ENCODE data around the gene LIX1. TPM values are rescaled to one million over a fixed set of nuclear protein-coding genes. Genes with fewer than 3 reads are reported as not detected.
A peak's percentile ranks its signal among the peaks of the same experiment; 100 is the strongest.
"Not testable (repeated sequence)": the region's sequence is repeated elsewhere in the genome, so short reads cannot be mapped to it uniquely, and the experiment has no call there.

The LIX1 gene
- total and polyA plus RNA-seq, 5 donors from 2014 or later: not detected

- H3K27ac Mint-ChIP-seq; H3K9me3 ChIP-seq (ENCODE audit: control insufficient read depth in 2 of 2, low read length in 2 of 2); ATAC-seq (ENCODE audit: low read depth in 2 of 2); H3K27me3 ChIP-seq (ENCODE audit: control insufficient read depth, insufficient read depth, low read length); H3K9me3 Mint-ChIP-seq; DNase-seq; H3K27me3 Mint-ChIP-seq; H3K4me3 Mint-ChIP-seq; H3K4me3 ChIP-seq (ENCODE audit: low read depth, low read length); H3K27ac ChIP-seq (ENCODE audit: insufficient read depth, low read length, poor library complexity, severe bottlenecking): not testable (repeated sequence)
- Histone ChIP-seq H3K4me1 (ENCODE audit: control insufficient read depth, insufficient read depth, low read length, poor library complexity, severe bottlenecking) (peaks cover 24% of the 10 kb centered on the region), H3K36me3 (ENCODE audit: control insufficient read depth, insufficient read depth, low read length) (peaks cover 45% of the 10 kb centered on the region)
- peaks cover 34% of the 10 kb centered on the region for H3K36me3 Mint-ChIP-seq
- H3K4me1 Mint-ChIP-seq: peaks cover 13 to 44% (median 34%) of the 10 kb centered on the region in 4 donors
Observed at GRCh38 chr5:97179457-97179856, 37.0 kb upstream of the LIX1 start.

GRCh38 chr5:97172227-97172626 is 29.8 kb upstream of the LIX1 start:
- DNase-seq (no peak), ATAC-seq (ENCODE audit: low read depth in 2 of 2) (no peak)
- Histone ChIP-seq H3K9me3 (ENCODE audit: control insufficient read depth in 2 of 2, low read length in 2 of 2) (no peaks in the 10 kb centered on the region), H3K27ac (ENCODE audit: insufficient read depth, low read length, poor library complexity, severe bottlenecking) (no peak overlapping the region), H3K4me1 (ENCODE audit: control insufficient read depth, insufficient read depth, low read length, poor library complexity, severe bottlenecking) (peaks cover 6% of the 10 kb centered on the region), H3K4me3 (ENCODE audit: low read depth, low read length) (no peak overlapping the region), H3K27me3 (ENCODE audit: control insufficient read depth, insufficient read depth, low read length) (no peaks in the 10 kb centered on the region), H3K36me3 (ENCODE audit: control insufficient read depth, insufficient read depth, low read length) (peaks cover 91% of the 10 kb centered on the region)
- Mint-ChIP-seq H3K4me1 (peaks cover 29 to 49% (median 36%) of the 10 kb centered on the region in 4 donors), H3K9me3 (no peaks in the 10 kb centered on the region), H3K27ac (peak overlapping the region in 2 of 3 donors; percentile 54 to 70), H3K36me3 (peaks cover 39% of the 10 kb centered on the region), H3K4me3 (no peak overlapping the region), H3K27me3 (no peaks in the 10 kb centered on the region)

- peaks cover 11% of the 10 kb centered on the region for H3K4me1 ChIP-seq (ENCODE audit: control insufficient read depth, insufficient read depth, low read length, poor library complexity, severe bottlenecking)
- no peak overlapping the region for H3K4me3 ChIP-seq (ENCODE audit: low read depth, low read length)
- Mint-ChIP-seq H3K27me3 (no peaks in the 10 kb centered on the region), H3K36me3 (peaks cover 35% of the 10 kb centered on the region), H3K9me3 (no peaks in the 10 kb centered on the region), H3K4me1 (peaks cover 26 to 54% (median 38%) of the 10 kb centered on the region in 4 donors), H3K4me3 (no peak overlapping the region), H3K27ac (peak overlapping the region in 1 of 3 donors; percentile 70)
- H3K9me3 ChIP-seq (ENCODE audit: control insufficient read depth in 2 of 2, low read length in 2 of 2): no peaks in the 10 kb centered on the region
- H3K27me3 ChIP-seq (ENCODE audit: control insufficient read depth, insufficient read depth, low read length): no peaks in the 10 kb centered on the region
- no peak for ATAC-seq (ENCODE audit: low read depth in 2 of 2)
- H3K27ac ChIP-seq (ENCODE audit: insufficient read depth, low read length, poor library complexity, severe bottlenecking): no peak overlapping the region
- H3K36me3 ChIP-seq (ENCODE audit: control insufficient read depth, insufficient read depth, low read length): peaks cover 90% of the 10 kb centered on the region
- no peak for DNase-seq
Observed at GRCh38 chr5:97171703-97172102, 29.3 kb upstream of the LIX1 start.

GRCh38 chr5:97167435-97167834 is 25.0 kb upstream of the LIX1 start:
- Histone ChIP-seq H3K9me3 (ENCODE audit: control insufficient read depth in 2 of 2, low read length in 2 of 2) (no peaks in the 10 kb centered on the region), H3K27ac (ENCODE audit: insufficient read depth, low read length, poor library complexity, severe bottlenecking) (peak overlapping the region; percentile 58), H3K27me3 (ENCODE audit: control insufficient read depth, insufficient read depth, low read length) (no peaks in the 10 kb centered on the region), H3K36me3 (ENCODE audit: control insufficient read depth, insufficient read depth, low read length) (peaks cover 75% of the 10 kb centered on the region), H3K4me3 (ENCODE audit: low read depth, low read length) (peak overlapping the region; percentile 73), H3K4me1 (ENCODE audit: control insufficient read depth, insufficient read depth, low read length, poor library complexity, severe bottlenecking) (peaks cover 11% of the 10 kb centered on the region)
- H3K36me3 Mint-ChIP-seq: peaks cover 30% of the 10 kb centered on the region
- H3K4me3 Mint-ChIP-seq: peak overlapping the region; percentile 16 to 65 (median 36)
- ATAC-seq (ENCODE audit: low read depth in 2 of 2) (no peak), DNase-seq (peak in 1 of 3 donors; percentile 58)
- H3K27ac Mint-ChIP-seq: peak overlapping the region; percentile 64 to 89 (median 87)
- H3K9me3 Mint-ChIP-seq: no peaks in the 10 kb centered on the region
- peaks cover 27 to 69% (median 44%) of the 10 kb centered on the region in 4 donors for H3K4me1 Mint-ChIP-seq
- H3K27me3 Mint-ChIP-seq: no peaks in the 10 kb centered on the region

GRCh38 chr5:97165726-97166125 is 23.3 kb upstream of the LIX1 start:
- H3K4me3 Mint-ChIP-seq: no peak overlapping the region
- H3K9me3 Mint-ChIP-seq: no peaks in the 10 kb centered on the region
- Histone ChIP-seq H3K36me3 (ENCODE audit: control insufficient read depth, insufficient read depth, low read length) (peaks cover 66% of the 10 kb centered on the region), H3K27me3 (ENCODE audit: control insufficient read depth, insufficient read depth, low read length) (no peaks in the 10 kb centered on the region), H3K4me3 (ENCODE audit: low read depth, low read length) (no peak overlapping the region), H3K4me1 (ENCODE audit: control insufficient read depth, insufficient read depth, low read length, poor library complexity, severe bottlenecking) (peaks cover 11% of the 10 kb centered on the region), H3K27ac (ENCODE audit: insufficient read depth, low read length, poor library complexity, severe bottlenecking) (no peak overlapping the region), H3K9me3 (ENCODE audit: control insufficient read depth in 2 of 2, low read length in 2 of 2) (no peaks in the 10 kb centered on the region)
- no peaks in the 10 kb centered on the region for H3K27me3 Mint-ChIP-seq
- ATAC-seq (ENCODE audit: low read depth in 2 of 2) (no peak), DNase-seq (peak in 1 of 3 donors; percentile 16)
- peaks cover 18 to 60% (median 40%) of the 10 kb centered on the region in 4 donors for H3K4me1 Mint-ChIP-seq
- peaks cover 26% of the 10 kb centered on the region for H3K36me3 Mint-ChIP-seq
- peak overlapping the region in 2 of 3 donors; percentile 33 to 69 for H3K27ac Mint-ChIP-seq

- Mint-ChIP-seq H3K9me3 (no peaks in the 10 kb centered on the region), H3K4me1 (peaks cover 18 to 59% (median 40%) of the 10 kb centered on the region in 4 donors), H3K36me3 (peaks cover 32% of the 10 kb centered on the region), H3K4me3 (no peak overlapping the region), H3K27me3 (no peaks in the 10 kb centered on the region), H3K27ac (peak overlapping the region in 2 of 3 donors; percentile 52 to 82)
- no peaks in the 10 kb centered on the region for H3K27me3 ChIP-seq (ENCODE audit: control insufficient read depth, insufficient read depth, low read length)
- H3K9me3 ChIP-seq (ENCODE audit: control insufficient read depth in 2 of 2, low read length in 2 of 2): no peaks in the 10 kb centered on the region
- H3K27ac ChIP-seq (ENCODE audit: insufficient read depth, low read length, poor library complexity, severe bottlenecking): no peak overlapping the region
- peaks cover 11% of the 10 kb centered on the region for H3K4me1 ChIP-seq (ENCODE audit: control insufficient read depth, insufficient read depth, low read length, poor library complexity, severe bottlenecking)
- no peak for ATAC-seq (ENCODE audit: low read depth in 2 of 2)
- H3K36me3 ChIP-seq (ENCODE audit: control insufficient read depth, insufficient read depth, low read length): peaks cover 64% of the 10 kb centered on the region
- no peak overlapping the region for H3K4me3 ChIP-seq (ENCODE audit: low read depth, low read length)
- DNase-seq: peak in 1 of 3 donors; percentile 58
Observed at GRCh38 chr5:97164846-97165245, 22.4 kb upstream of the LIX1 start.

GRCh38 chr5:97163790-97164285 is 21.4 kb upstream of the LIX1 start:
- peaks cover 58% of the 10 kb centered on the region for H3K36me3 ChIP-seq (ENCODE audit: control insufficient read depth, insufficient read depth, low read length)
- no peaks in the 10 kb centered on the region for H3K27me3 ChIP-seq (ENCODE audit: control insufficient read depth, insufficient read depth, low read length)
- Mint-ChIP-seq H3K9me3 (peaks cover 0 to 2% (median 0%) of the 10 kb centered on the region in 7 donors), H3K36me3 (peaks cover 37% of the 10 kb centered on the region), H3K27ac (peak overlapping the region in 1 of 3 donors; percentile 56), H3K4me3 (no peak overlapping the region), H3K27me3 (no peaks in the 10 kb centered on the region), H3K4me1 (peaks cover 16 to 52% (median 33%) of the 10 kb centered on the region in 4 donors)
- peaks cover 11% of the 10 kb centered on the region for H3K4me1 ChIP-seq (ENCODE audit: control insufficient read depth, insufficient read depth, low read length, poor library complexity, severe bottlenecking)
- ATAC-seq (ENCODE audit: low read depth in 2 of 2) (no peak), DNase-seq (no peak)
- no peak overlapping the region for H3K27ac ChIP-seq (ENCODE audit: insufficient read depth, low read length, poor library complexity, severe bottlenecking)
- H3K9me3 ChIP-seq (ENCODE audit: control insufficient read depth in 2 of 2, low read length in 2 of 2): no peaks in the 10 kb centered on the region
- H3K4me3 ChIP-seq (ENCODE audit: low read depth, low read length): no peak overlapping the region

GRCh38 chr5:97163360-97163764 is 21.0 kb upstream of the LIX1 start:
- H3K36me3 ChIP-seq (ENCODE audit: control insufficient read depth, insufficient read depth, low read length): peaks cover 56% of the 10 kb centered on the region
- H3K27ac Mint-ChIP-seq: peak overlapping the region in 1 of 3 donors; percentile 17
- H3K4me3 ChIP-seq (ENCODE audit: low read depth, low read length): no peak overlapping the region
- H3K9me3 ChIP-seq (ENCODE audit: control insufficient read depth in 2 of 2, low read length in 2 of 2): peaks cover 0 to under 1% of the 10 kb centered on the region in 2 experiments
- DNase-seq (peak in 2 of 3 donors; percentile 44 to 62), ATAC-seq (ENCODE audit: low read depth in 2 of 2) (peak in 1 of 2 donors; percentile 31)
- no peaks in the 10 kb centered on the region for H3K27me3 ChIP-seq (ENCODE audit: control insufficient read depth, insufficient read depth, low read length)
- peaks cover 13 to 48% (median 29%) of the 10 kb centered on the region in 4 donors for H3K4me1 Mint-ChIP-seq
- peaks cover 37% of the 10 kb centered on the region for H3K36me3 Mint-ChIP-seq
- H3K4me3 Mint-ChIP-seq: no peak overlapping the region
- H3K9me3 Mint-ChIP-seq: peaks cover 0 to 4% (median 0%) of the 10 kb centered on the region in 7 donors
- H3K27ac ChIP-seq (ENCODE audit: insufficient read depth, low read length, poor library complexity, severe bottlenecking): no peak overlapping the region
- no peaks in the 10 kb centered on the region for H3K27me3 Mint-ChIP-seq
- peaks cover 11% of the 10 kb centered on the region for H3K4me1 ChIP-seq (ENCODE audit: control insufficient read depth, insufficient read depth, low read length, poor library complexity, severe bottlenecking)
